Activated CD4-positive, alpha-beta T cell treated with anti-CD3 and anti-CD28 coated beads for 48 hours (primary cell): Measurements from ENCODE around the gene LIN7B.
A peak's percentile ranks its signal among the peaks of the same experiment; 100 is the strongest.

Source experiments
- DNase-seq: peaks from one replicate; pipeline ENCODE4 v3.0.0-alpha.2; 2020

Gene LIN7B

DNA sequence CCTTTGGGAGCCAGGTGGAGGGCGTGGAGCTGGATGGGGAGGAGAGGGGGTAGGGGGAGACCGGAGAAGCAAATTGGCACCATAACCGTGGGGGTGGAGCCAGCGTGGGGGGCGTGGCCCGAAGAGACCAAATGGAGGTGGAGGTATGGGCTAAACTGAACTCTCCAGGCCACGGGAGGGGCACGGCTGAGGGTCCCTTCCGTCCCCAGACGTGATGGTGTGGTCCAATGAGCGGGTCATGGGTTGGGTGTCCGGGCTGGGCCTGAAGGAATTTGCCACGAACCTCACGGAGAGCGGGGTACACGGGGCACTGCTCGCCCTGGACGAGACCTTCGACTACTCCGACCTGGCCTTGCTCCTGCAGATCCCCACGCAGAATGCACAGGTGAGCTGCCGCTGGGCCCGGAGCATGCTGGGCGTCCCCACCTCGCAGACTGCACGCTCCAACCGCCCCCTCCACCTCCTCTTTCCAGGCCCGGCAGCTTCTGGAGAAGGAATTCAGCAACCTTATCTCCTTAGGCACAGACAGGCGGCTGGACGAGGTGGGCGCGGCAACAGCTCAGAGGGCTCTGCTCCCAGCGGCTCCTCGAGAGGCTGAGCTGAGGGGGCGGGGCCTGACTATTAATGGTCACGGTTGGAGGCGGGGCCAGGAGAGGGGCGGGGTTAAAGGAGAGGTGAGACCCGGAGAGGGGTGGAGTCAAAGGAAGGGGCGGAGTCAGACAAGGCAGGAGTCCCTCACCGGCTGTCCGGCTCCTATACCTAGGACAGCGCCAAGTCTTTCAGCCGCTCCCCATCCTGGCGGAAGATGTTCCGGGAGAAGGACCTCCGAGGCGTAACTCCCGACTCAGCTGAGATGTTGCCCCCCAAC is 34.8 kb downstream of the LIN7B start:
- peak; percentile 94 for DNase-seq

DNA sequence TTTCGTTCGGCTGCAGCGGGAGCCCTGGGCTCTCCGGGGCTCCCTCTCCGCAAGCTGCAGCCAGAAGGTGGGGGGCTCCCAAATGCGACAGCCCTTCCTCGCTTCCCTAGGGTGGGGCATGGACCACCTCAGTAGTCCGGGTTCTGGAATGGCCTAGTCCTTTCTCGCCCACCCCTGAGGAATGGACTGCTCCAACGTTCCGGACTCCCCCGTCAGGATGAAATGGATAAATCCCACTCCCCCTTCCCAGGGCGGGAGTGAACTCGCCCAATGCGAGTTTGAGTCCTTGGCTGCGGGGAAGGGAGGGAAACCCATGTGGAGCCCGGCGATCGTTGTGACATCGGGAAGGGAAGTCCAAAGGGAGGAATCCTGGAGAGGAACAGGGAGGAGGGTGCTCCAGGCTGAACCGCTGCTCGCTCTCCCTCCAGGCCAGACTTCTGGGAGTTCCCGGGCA is 35.5 kb downstream of the LIN7B start:
- no peak for DNase-seq

DNA sequence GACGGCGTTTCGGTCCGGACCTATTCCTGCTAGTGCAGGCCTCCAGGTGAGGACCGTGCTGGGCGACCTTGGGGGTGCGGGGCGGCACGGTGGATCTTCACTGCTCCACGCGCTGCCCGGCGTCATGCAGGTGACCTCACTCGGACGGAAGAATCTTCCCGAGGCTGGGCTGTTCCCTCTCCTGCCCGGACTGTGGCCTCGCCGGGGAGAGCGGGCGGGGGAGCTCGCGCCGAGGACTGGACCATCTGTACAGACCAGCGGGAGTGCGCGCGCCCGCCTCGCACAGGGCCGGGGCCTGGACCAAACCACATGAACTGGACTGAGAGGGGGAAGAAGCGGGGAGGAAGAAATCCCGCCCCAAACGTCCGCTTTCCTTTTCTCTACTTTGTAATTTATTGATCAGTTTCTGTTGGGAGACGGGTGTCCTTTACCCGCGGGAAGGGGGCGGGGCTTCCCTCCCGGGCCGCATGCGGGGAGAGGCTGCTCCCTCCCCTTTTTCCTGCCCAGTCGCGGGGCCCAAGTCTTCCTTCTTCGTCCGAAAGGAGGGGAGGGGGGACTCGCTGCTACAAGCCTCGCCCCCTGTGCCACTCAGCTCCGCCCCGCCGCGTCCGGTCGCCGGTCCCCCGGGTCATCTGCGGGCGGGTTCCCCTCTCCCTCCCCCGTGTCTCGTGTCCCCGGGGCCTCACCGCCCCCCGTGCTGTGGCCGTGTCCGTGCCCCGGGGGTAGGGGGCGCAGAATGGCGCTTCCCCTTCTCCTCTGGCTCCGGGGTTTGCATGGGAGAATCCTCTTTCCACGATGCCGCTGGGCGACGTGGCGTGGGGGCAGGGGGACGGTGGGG is 36.2 kb downstream of the LIN7B start:
- peak; percentile 53 for DNase-seq

DNA sequence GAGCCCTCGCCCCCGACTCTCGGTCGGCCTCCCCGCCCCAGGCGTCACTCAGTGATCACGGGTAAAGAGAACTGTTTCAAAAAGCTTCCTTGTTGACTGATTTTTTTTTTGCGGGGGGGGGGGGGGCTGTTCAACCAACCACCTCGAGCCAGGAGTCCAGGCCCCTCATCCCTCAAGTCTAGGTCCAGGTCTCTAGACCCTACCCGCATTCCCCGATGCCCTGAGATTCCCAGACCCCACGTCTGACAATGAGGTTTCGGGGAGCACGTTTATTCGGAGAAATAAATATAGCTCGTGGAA is 36.7 kb downstream of the LIN7B start:
- no peak for DNase-seq

GRCh38 chr19:49151267-49152118 is 37.3 kb downstream of the LIN7B start:
- peak; percentile 71 for DNase-seq

DNA sequence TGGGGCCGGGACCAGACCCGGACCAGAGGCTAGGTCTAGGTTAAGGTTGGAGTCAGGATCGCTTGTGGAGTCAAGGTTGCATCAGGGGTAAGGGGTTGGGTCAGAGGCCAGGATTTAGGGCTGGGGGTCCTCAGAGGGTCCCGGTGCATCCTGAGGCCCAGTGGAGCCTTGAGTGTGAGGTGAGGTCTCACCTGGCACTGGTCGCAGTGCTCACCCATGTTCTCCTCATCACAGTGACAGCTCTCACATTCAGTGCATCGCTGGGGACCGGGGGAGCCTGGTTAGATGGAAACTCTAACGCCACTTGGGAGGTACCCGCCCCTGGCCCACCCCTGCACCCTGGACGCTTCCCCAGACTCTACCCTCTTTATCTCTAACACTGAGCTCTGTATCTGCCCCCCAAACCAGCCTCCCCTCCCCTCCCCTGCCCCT is 38.0 kb downstream of the LIN7B start:
- no peak for DNase-seq

DNA sequence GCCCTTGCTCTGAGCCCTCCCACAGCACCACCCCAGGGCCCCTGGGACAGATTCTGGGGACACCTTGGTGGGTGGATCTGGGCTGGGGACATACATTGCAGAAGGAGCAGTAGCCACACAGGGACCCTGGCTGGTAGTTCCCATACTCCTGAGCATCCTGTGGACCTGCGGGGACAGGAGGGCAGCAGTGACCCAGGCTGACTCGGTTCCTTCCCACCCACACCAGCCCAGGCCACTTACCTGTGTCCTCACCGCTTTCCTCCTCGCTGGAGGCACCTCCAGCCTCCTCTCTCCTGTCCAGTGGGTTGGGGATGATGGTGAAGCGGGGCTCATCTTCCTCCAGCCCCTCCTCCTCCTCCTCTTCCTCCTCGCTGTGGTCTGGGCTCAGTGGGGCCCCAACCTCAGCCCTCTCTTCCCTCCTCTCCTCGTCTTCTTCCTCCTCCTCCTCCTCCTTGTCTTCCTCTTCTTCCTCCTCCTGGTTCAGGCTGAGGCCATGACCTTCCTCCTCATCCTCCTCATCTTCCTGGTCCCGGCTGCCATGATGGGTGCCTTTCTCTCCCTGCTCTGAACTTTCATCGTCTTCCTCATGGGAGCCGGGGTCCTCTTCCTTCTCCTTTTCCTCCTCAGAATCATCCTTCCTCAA is 39.1 kb downstream of the LIN7B start:
- no peak for DNase-seq

GRCh38 chr19:49154279-49154678 is 40.1 kb downstream of the LIN7B start:
- no peak for DNase-seq

DNA sequence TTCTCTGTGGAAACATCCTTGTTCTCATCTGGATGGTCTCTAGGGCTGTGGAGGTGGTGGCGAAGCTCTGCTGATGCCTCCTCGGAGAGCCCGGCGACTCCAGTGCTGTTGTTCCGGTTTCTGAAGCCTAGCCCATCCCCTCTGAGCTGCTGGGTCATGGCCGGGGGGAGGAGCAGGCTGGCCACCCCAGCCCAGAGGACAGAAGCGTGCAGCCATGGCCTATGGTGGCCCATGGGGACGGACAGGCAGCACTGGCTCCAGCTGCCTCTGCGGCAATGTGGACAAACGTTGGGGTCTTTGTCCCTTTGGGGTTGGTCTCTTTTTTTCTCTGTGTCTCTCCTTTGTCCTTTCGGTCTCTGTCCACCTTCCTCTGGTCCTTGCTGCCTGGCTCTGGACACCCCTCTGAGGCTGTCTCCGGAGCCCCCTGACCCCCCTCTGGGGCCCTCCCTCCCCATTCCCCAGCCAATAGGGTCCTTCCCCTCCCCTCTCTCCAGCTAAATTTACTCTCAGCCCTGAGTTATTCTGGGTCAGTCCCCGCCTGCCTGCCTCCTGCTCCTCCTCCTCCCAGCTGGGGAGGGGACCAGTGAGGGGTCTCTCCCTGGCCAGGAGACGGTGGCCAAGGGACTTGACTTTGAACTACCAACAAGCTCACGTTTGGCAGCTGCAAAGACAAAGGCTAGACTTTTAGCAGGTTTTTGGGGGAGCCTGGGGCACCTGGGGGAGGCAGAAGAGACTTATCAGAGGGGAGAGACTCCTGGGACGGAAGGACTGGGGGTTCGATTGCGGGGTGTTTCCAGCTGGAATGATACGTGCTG is 41.0 kb downstream of the LIN7B start, which contains the start of gene HRC:
Gene HRC, minus strand, starts transcription at position 392 of the 815 bp plus-strand sequence. Its CDS starts 159 bp downstream, at position 233.
- DNase-seq: no peak

- no peak for DNase-seq
Observed at GRCh38 chr19:49155820-49156346, 41.7 kb downstream of the LIN7B start.

DNA sequence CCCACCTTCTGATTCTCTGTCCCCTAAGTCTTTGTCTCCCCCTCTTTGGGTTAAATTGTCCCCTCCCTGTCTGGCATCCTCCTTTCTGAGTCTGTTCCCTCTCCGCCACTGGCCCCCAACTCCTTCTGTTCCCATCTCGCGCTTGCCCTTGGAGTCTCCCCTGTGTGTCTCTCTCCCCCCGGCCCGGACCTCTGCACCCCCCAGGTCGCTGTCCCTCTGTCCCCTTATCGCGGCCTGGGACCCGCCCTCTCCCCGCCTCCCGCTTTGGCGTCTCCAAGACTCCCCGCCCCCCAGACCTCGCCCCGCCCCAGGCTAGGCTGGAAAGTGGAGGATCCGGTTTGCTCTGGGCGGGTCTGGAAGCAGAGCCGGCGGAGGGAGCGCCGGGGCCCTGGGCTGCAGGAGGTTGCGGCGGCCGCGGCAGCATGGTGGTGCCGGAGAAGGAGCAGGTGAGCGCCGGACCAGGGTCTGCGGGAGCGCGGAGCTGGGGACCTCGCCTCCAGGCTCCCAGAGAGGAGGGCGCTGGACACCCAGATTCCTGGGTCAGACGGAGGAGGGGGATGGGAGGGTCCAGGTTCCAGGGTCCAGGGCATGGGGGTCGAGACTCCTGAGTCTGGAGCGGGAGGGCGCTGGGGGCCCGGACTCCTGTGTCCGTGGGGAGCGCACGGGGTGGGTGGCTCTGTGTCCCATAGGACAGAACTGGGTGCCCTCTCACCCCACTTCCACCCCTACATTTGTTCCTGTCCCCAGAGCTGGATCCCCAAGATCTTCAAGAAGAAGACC is 43.5 kb downstream of the LIN7B start, which contains the start of gene TRPM4:
Gene TRPM4, plus strand, starts transcription at position 348 of the 780 bp plus-strand sequence. Its CDS starts 75 bp downstream, at position 423.
- DNase-seq: peak; percentile 77

DNA sequence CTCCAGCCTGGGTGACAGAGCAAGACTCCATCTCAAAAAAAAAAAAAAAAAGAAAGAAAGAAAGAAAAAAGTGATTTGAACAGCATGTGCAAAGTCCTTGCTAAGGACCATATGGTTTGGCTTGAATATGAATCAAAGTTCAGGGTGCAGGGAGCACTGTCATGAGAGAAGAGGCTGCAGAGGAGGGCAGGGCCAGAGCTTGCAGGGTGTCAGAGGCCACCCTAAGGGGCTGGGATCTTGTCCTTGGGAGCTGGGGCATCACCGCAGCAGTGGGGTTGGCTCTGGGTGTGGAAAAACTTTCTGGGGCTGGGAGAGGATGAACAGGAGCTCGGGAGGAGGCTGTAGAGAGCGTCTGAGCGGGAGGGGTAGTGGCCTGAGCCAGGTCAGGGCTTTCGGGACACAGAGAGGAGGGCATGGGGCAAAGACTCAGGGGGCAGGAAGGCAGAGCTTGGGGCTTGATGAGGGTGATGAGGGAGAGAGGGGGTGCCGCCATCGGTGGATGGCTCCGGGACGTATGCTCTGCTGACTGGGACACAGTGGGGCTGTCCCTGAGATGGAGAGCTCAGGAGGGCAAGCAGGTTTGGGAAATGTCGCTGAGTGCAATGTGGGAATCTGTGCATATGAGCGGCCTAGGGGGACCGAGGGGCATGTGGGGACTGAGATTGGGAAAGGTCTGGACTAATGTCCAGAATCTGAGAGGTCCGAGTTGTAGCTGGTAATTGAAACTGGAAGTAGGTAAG is 46.5 kb downstream of the LIN7B start:
- no peak for DNase-seq

GRCh38 chr19:49161987-49162386 is 47.8 kb downstream of the LIN7B start:
- no peak for DNase-seq

- no peak for DNase-seq
Observed at GRCh38 chr19:49165111-49165750, 51.1 kb downstream of the LIN7B start.

GRCh38 chr19:49165865-49166301 is 51.7 kb downstream of the LIN7B start:
- no peak for DNase-seq

GRCh38 chr19:49167857-49168409 is 53.8 kb downstream of the LIN7B start:
- no peak for DNase-seq
